Measurements from ENCODE around the gene CCDC192.

CCDC192 gene

GRCh38 chr5:127872494-127872893 is 169.3 kb downstream of the CCDC192 start:
- DNase-seq (ENCODE audit: low read depth in 1 of 2, low spot score in 1 of 2): no peak

GRCh38 chr5:127875235-127876021 is 172.2 kb downstream of the CCDC192 start:
- DNase-seq (ENCODE audit: low read depth in 1 of 2, low spot score in 1 of 2): no peak

- no peak for DNase-seq (ENCODE audit: low read depth in 1 of 2, low spot score in 1 of 2)
These were observed 173.2 kb downstream of the CCDC192 start for GRCh38 chr5:127876384-127876783.

GRCh38 chr5:127878174-127878750 is 175.1 kb downstream of the CCDC192 start:
- no peak for DNase-seq (ENCODE audit: low read depth in 1 of 2, low spot score in 1 of 2)

- DNase-seq (ENCODE audit: low read depth in 1 of 2, low spot score in 1 of 2): no peak
These were observed 181.2 kb downstream of the CCDC192 start for GRCh38 chr5:127884416-127884815.

GRCh38 chr5:127885176-127885575 is 182.0 kb downstream of the CCDC192 start:
- DNase-seq (ENCODE audit: low read depth in 1 of 2, low spot score in 1 of 2): no peak

- no peak for DNase-seq (ENCODE audit: low read depth in 1 of 2, low spot score in 1 of 2)
These were observed 182.9 kb downstream of the CCDC192 start for GRCh38 chr5:127886081-127886480.

- no peak for DNase-seq (ENCODE audit: low read depth in 1 of 2, low spot score in 1 of 2)
These were observed 184.1 kb downstream of the CCDC192 start for GRCh38 chr5:127887282-127887681.

- no peak for DNase-seq (ENCODE audit: low read depth in 1 of 2, low spot score in 1 of 2)
These were observed 188.8 kb downstream of the CCDC192 start for GRCh38 chr5:127891942-127892341.

- DNase-seq (ENCODE audit: low read depth in 1 of 2, low spot score in 1 of 2): no peak
These were observed 189.4 kb downstream of the CCDC192 start for GRCh38 chr5:127892467-127893207.

GRCh38 chr5:127893232-127893631 is 190.0 kb downstream of the CCDC192 start:
- DNase-seq (ENCODE audit: low read depth in 1 of 2, low spot score in 1 of 2): no peak

- no peak for DNase-seq (ENCODE audit: low read depth in 1 of 2, low spot score in 1 of 2)
These were observed 191.3 kb downstream of the CCDC192 start for GRCh38 chr5:127894461-127894860.

GRCh38 chr5:127898551-127899213 is 195.5 kb downstream of the CCDC192 start:
- DNase-seq (ENCODE audit: low read depth in 1 of 2, low spot score in 1 of 2): no peak

GRCh38 chr5:127899214-127899610 is 196.0 kb downstream of the CCDC192 start:
- DNase-seq (ENCODE audit: low read depth in 1 of 2, low spot score in 1 of 2): no peak

GRCh38 chr5:127906562-127907204 is 203.5 kb downstream of the CCDC192 start:
- DNase-seq (ENCODE audit: low read depth in 1 of 2, low spot score in 1 of 2): no peak

- DNase-seq (ENCODE audit: low read depth in 1 of 2, low spot score in 1 of 2): no peak
These were observed 204.7 kb downstream of the CCDC192 start for GRCh38 chr5:127907907-127908306.

- DNase-seq (ENCODE audit: low read depth in 1 of 2, low spot score in 1 of 2): no peak
These were observed 205.9 kb downstream of the CCDC192 start for GRCh38 chr5:127909066-127909465.

GRCh38 chr5:127909821-127910220 is 206.6 kb downstream of the CCDC192 start:
- no peak for DNase-seq (ENCODE audit: low read depth in 1 of 2, low spot score in 1 of 2)

- DNase-seq (ENCODE audit: low read depth in 1 of 2, low spot score in 1 of 2): no peak
These were observed 207.2 kb downstream of the CCDC192 start for GRCh38 chr5:127910307-127910956.

GRCh38 chr5:127911619-127912018 is 208.4 kb downstream of the CCDC192 start:
- DNase-seq (ENCODE audit: low read depth in 1 of 2, low spot score in 1 of 2): no peak

GRCh38 chr5:127912411-127912810 is 209.2 kb downstream of the CCDC192 start:
- DNase-seq (ENCODE audit: low read depth in 1 of 2, low spot score in 1 of 2): no peak
